ENCODE measurements around the gene INSRR. TPM values are rescaled to one million over a fixed set of nuclear protein-coding genes. Genes with fewer than 3 reads are reported as not detected.
A peak's percentile ranks its signal among the peaks of the same experiment; 100 is the strongest.

Gene INSRR
- total RNA-seq, 2 donors from 2014 or later = not detected

DNA sequence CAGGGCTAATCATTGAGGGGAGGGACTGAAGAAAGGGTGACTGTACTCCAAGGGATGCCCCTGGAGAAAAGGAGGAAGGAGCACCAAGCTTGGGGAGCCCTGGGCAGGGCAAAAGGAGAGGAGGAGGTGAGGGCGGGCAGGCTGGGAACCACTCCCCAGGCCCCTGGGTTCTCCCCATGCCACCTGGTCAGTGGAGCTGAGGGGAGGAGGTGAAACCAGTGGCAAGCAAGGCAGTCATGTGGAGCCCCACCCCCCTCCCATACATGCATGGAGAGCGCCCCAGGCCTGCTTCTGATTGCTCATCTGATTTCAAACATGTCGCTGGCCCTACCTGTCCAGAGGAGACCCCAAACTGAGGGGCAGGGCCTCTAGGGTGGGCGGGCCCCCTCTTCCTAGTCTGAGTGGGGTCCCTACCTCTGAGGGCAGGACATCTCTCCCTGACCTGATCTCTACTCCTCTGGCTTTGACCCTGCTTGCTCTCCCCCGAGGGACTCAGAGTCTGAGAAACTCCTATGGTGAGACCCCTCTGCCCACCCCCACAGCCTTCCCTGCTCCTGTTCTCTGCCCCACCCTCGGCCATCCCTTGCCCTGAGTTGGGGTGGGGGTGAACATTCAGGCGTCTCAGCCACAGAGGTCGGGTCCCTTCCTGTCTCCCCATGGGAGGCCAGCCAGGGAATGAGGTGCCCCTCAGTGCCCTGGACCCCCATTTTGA lies 18.6 kb downstream of the INSRR start:
- Histone ChIP-seq H3K36me3 (no peaks in the 10 kb centered on the region), H3K27ac (no peak overlapping the region), H3K27me3 (peaks cover 20% of the 10 kb centered on the region), H3K9me3 (no peaks in the 10 kb centered on the region), H3K9ac (ENCODE audit: low read depth in 2 of 2, low read length in 2 of 2) (no peak overlapping the region), H3K4me1 (no peaks in the 10 kb centered on the region), H3K4me3 (no peak overlapping the region)
- DNase-seq = no peak
- TF ChIP-seq CTCF (IDR thresholded peaks at IDR 0.05) = no peak
- intact Hi-C loops (cut with DNase I) = no loop called here

DNA sequence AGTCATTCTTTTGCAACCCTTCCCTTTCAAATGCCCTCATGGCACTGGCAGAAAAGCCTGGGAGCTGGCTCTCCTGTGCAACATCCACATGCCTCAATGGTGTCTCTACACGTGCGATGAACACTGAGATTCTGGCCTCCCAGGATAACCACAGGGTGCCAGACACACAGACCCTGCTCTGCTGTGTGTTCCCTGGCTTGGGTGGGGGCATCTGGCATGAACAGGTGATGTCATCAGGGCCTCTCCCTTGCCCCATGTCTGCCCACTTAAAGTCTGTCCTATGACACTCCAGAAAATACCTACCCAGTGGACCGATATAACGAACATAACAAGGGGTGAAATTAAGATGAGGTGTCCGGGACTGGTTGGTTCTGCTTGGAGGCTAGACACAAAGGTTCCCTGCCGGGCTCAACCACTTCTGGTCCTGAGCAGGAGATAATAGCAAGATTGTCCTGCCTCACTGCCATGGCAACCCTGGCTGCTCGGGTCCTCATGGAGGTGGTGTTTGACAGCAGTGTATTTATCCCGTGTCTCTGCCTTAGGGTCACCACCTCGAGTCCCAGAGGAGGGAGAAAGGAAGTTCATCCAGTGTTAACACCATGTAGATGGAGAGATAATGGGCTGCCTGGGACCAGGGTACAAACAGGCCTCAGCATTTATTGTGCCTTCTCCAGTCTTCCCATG lies 19.3 kb downstream of the INSRR start:
- no peaks in the 10 kb centered on the region for H3K4me1 ChIP-seq
- DNase-seq = no peak
- peaks cover 13% of the 10 kb centered on the region for H3K27me3 ChIP-seq
- intact Hi-C loops (cut with DNase I) = no loop called here
- no peak overlapping the region for H3K27ac ChIP-seq
- H3K36me3 ChIP-seq = no peaks in the 10 kb centered on the region
- no peak for TF ChIP-seq CTCF (IDR thresholded peaks at IDR 0.05)
- no peak overlapping the region for H3K4me3 ChIP-seq
- no peaks in the 10 kb centered on the region for H3K9me3 ChIP-seq
- no peak overlapping the region for H3K9ac ChIP-seq (ENCODE audit: low read depth in 2 of 2, low read length in 2 of 2)

DNA sequence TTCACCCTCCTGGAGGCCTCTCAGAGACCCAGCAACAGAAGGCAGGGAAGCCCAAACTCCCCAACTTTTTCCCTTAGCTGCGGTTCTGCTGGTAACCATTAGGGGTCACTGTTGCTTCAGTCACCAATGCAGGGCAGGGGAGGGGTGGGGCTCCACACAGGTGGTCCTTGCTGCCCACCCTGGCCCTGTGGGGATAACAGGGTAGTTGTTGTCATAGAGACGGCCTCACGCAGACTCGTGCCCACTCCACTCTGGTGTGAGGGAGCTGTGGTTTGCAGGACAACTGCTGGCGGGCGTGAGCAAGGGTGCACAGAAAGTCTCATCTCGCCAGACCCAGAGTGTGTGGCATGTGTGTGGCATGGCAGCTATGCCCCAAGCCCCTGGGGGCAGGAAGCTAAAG lies 19.9 kb downstream of the INSRR start:
- peak; percentile 87 for TF ChIP-seq CTCF (IDR thresholded peaks at IDR 0.05)
- intact Hi-C loops (cut with DNase I) = no loop called here
- H3K36me3 ChIP-seq = no peaks in the 10 kb centered on the region
- no peaks in the 10 kb centered on the region for H3K4me1 ChIP-seq
- H3K9me3 ChIP-seq = no peaks in the 10 kb centered on the region
- no peak overlapping the region for H3K27ac ChIP-seq
- H3K4me3 ChIP-seq = no peak overlapping the region
- H3K27me3 ChIP-seq = peaks cover 7% of the 10 kb centered on the region
- DNase-seq = no peak
- no peak overlapping the region for H3K9ac ChIP-seq (ENCODE audit: low read depth in 2 of 2, low read length in 2 of 2)

GRCh38 chr1:156836892-156837291 lies 22.0 kb downstream of the INSRR start:
- H3K36me3 ChIP-seq = no peaks in the 10 kb centered on the region
- H3K27me3 ChIP-seq = no peaks in the 10 kb centered on the region
- no peak overlapping the region for H3K9ac ChIP-seq (ENCODE audit: low read depth in 2 of 2, low read length in 2 of 2)
- no peak for TF ChIP-seq CTCF (IDR thresholded peaks at IDR 0.05)
- intact Hi-C loops (cut with DNase I) = no loop called here
- H3K9me3 ChIP-seq = no peaks in the 10 kb centered on the region
- no peak overlapping the region for H3K4me3 ChIP-seq
- H3K4me1 ChIP-seq = no peaks in the 10 kb centered on the region
- DNase-seq = no peak
- H3K27ac ChIP-seq = no peak overlapping the region

- no peaks in the 10 kb centered on the region for H3K4me1 ChIP-seq
- H3K9me3 ChIP-seq = no peaks in the 10 kb centered on the region
- no peak for DNase-seq
- H3K36me3 ChIP-seq = no peaks in the 10 kb centered on the region
- H3K9ac ChIP-seq (ENCODE audit: low read depth in 2 of 2, low read length in 2 of 2) = no peak overlapping the region
- no peak overlapping the region for H3K4me3 ChIP-seq
- H3K27ac ChIP-seq = no peak overlapping the region
- no peaks in the 10 kb centered on the region for H3K27me3 ChIP-seq
- intact Hi-C loops (cut with DNase I) = no loop called here
- TF ChIP-seq CTCF (IDR thresholded peaks at IDR 0.05) = no peak
Observed at GRCh38 chr1:156836041-156836654, 22.8 kb downstream of the INSRR start.
